Cerebellar cortex (tissue), 1 donor: ENCODE data around the gene RIMBP3C.
"Not testable (repeated sequence)": the region's sequence is repeated elsewhere in the genome, so short reads cannot be mapped to it uniquely, and the experiment has no call there.

Experiments used
- DNase-seq: peaks from one replicate; pipeline ENCODE4 v3.0.0-alpha.2; 2015; ENCODE audit warnings: low spot score

RIMBP3C gene

DNA sequence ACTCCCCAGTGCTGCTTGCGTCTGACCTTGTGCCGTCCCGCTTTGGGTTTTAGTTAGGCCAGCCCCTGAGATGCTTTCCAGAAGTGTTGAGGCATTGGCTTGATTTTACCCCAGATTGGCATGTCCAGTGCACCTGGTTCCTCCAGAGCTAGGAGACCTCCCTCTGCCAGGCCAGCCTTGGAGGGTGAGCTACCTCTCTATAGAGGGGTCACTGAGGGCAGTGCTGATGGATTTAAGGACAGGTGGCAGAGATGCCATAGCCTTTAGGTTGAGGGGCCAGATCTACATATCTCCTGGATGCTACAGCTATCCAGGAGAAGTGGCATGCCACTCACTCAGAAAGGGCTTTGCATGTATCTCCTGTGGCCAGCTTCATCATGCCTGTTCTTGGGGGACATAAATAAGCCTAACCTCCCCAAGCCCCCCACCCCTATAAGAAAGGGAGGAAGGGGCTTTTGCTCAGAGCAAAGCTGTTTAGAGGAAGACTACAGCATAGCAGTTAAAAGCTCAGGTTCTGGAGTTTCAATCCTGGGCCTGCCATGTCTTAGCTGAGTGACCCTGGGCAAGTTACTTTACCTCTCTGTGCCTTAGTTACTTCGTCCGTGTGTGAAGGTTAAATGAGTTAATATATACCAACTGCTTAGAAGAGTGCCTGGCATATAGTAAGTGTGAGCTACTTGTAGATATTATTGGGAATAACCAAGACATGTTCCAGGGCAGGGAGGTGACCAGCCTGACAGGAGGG, 22.7 kb upstream of the RIMBP3C start:
- no peak for DNase-seq

DNA sequence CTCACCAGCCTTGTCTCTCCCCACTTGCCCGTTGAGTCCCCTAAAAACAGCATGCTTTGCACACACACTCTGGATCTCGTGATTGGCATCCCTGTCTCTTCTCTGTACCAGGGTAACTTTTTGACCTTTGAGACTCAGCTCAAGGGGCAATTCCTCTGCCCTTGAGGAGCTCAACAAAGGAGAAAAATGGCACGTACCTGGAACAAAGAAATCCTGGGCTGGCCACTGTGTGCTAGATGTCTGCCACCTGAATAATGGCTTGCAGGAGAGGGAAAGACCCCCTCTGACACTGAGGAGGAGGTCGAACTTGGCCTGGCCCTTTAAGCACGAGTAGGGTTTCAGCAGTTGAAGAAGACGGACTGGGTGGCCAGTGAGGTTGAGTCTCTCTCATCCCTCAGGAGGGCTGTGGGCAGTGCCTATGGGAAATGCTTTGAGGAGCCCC, 22.1 kb upstream of the RIMBP3C start:
- no peak for DNase-seq

DNA sequence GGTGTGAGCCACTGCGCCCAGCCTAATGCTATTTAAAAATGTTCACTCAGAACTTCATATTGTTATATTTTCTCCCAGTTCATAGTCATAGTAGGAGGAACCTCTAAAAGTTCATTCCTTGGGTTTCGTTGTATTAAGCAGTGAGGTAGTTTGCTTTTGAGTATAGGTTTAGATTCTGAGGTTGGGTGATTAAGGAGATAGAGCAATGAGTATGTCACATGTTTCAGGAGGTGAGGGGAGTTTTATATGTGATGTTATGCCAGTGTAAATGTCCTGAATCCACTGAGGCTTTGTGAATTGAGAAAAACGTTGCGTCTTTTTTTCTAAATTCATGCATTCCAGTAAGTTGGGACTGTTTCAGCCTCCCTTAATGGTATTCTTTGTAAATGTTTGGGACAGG, 20.4 kb upstream of the RIMBP3C start:
- DNase-seq = no peak

DNA sequence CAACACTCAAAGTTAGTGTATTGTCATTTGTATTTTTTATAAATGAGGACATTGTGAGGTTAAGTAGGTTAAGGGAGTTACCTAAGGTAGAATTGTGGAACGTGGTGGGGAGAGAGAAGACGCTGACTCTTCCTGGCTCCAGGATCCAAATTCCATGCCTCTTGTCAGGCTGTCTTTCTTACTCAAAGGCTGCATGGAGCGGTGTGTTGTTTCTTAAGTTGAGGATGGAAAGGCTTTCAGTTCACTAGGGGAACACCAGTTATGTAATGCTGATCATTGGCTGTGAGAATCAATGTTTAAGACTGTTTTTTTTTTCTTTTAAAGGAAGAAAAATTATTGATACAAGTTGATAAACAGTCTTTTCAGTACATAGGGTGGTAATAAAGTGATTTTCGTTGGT, 19.1 kb upstream of the RIMBP3C start:
- no peak for DNase-seq

DNA sequence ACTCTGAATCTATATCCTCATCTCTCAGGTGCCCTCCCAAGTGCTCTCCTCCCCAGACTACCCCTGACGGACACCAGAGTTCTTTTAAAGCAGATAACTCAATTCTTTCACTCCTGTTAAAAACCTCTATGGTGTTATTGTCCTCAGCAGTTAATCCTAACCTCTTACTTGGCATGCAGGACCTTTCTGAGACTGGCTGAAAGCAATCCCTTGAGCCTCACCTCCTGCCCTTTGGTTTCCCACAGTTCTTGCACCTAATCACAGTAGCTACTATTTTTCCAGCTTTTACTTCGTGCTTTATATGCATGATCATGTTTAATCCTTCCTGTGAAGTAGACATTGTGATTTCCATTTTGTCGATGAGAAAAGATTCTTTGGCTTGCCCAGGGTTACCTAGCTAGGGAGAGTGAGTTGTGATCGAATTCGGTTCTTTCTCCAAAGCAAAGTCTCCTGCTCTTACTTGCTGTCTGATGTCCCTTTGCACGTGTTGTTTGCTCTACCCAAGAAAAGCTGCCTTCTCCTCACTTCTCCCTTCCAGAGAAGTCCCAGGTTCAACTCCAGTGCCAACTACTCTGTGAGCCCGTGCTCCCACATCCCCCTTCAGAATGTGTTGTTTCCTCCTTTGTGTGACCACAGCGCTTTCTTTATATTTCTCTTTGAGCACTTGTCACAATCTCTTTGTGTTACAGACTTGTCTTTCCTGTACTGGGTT, 18.4 kb upstream of the RIMBP3C start:
- DNase-seq = no peak

DNA sequence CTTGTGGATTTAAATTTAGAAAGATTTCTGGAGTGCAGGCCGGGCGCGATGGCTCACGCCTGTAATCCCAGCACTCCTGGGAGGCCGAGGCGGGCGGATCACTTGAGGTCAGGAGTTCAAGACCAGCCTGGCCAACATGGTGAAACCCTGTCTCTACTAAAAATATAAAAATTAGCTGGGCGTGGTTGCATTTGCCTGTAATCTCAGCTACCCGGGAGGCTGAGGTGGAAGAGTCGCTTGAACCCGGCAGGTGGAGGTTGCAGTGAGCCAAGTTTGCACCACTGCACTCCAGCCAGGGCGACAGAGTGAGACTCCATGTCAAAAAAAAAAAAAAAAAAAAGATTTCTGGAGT, 17.8 kb upstream of the RIMBP3C start:
- not testable (repeated sequence) for DNase-seq

DNA sequence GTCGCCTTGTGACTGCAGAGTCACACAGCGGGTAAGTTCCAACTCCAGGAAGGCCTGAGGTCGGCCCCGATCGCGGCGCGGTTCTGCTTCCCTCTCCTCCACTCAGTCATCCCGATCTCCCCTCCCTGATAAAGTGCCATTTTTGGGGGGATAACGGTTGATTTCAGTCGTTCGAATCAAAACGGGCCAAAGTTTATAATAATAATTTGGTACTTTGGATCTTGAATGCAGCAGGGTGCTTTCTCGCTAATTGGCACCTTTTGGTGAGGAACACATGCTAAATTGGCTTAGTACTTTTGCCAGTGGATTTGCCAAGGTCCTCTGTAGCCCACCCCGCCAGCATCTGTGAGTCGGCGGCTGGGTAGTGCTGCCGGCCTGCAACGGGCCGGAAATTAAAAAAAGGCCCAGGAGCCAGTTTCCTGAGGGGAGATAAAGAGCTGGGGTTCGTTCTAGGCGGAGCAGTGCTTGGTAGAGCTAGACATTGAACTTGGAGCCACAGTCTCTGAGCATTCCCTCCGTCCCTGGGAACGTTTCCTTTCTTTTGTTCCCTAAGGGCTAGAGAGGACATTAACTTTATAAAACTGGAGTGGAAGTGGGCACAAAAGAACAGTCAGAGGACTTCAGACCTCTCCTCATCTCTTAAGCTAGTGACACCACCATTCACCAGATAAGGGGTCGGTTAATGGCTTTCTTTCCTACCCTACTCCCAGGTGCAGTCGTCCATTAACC, 17.2 kb upstream of the RIMBP3C start:
- DNase-seq = peak; percentile 16

DNA sequence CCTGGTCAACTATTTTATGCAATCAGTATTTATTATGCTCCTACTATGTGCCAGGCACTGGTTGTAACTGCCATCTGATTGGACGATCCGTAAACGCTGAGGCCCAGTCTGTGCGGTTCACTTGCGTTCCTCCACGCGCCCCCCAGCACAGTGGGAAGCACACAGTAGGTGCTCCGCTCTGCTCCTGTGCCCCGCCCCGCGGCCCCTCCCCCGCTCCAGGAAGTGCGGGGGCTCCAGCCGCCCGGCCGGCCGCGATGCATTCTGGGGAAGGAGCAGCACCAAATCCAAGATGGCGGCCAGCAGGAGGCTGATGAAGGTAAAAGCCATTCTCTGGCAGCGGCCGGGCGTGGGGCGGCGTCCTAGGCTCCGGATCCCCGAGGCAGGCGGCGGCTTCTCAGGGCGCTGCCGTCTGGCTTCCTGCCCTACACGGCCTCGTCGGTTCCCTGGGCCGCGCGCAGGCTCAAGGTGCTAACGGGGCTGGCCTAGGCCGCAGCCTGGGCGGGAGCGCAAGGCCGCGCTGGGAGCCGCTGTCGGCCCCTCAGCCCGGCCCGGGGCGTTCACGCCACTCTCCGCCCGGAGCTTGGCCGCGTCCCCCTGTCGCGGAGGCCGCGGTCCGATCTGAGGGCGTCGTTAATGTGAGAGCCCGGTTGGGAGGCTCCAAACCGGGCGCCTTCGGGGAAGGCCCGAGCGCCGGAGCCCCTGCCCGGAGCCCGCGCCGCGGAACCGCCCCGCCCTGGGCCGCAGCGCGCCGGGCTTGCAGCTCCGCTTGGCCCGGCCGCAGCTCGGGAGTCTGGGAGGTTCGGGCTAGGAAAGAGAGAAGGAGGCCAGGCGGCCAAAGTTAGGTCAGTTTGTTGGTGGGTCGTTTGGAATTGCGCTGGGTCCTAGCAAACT, 16.4 kb upstream of the RIMBP3C start, which contains the start of gene UBE2L3:
TSS of gene UBE2L3 (plus strand) at position 259 of the 891 bp plus-strand sequence. CDS start at position 290, 31 bp downstream.
- DNase-seq = peak; percentile 78

DNA sequence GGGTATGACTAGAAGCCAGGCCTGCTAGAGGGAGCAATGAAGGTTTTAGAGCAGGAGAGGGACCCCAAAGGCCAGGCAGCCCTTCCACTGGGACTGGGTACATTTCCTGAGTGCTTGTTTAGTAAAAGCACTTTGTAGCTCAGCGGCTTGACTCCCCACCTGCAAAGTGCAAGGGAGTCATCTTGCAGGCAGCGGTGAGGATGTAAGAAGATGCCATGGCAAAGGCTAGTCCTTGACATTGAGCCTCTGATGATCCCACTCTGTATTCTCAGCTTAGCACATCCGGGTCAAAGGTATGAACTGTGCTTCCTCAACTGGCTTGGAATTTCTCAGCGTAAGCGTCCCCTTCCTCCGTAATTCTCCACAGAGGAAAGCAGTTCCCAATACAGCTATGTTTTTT, 13.2 kb upstream of the RIMBP3C start:
- DNase-seq = no peak

DNA sequence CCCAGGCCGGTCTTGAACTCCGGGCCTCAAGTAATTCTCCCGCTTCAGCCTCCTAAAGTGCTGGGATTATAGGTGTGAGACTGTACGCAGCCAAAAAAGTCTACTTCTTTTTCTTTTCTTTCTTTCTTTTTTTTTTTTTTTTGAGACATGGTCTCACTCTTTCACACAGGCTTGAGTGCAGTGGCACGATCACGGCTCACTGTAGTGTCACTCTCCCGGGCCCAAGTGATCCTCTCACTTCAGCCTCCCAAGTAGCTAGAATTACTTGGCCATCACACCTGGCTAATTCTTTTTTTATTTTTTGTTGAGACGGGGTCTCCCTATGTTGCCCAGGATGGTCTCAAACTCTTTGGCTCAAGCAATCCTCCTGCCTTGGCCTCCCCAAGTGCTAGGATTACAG, 12.7 kb upstream of the RIMBP3C start:
- DNase-seq = no peak

DNA sequence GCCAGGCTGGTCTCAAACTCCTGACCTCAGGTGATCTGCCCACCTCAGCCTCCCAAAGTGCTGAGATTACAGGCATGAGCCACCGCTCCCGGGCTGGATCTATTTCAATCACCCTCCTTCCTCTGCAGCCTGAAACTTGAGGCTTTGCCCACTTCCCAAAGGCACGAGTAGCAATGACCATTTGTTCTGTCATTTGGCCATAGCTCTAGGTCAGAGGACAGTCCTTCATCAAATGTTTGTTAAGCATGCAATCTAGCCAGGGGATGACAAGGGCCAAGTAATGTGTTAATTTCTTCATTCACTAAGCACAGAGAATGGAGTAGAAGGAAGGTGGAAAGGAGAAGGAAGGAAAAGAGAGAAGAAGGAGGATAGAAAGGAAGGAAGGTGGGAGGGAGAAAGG, 9.4 kb upstream of the RIMBP3C start:
- not testable (repeated sequence) for DNase-seq

DNA sequence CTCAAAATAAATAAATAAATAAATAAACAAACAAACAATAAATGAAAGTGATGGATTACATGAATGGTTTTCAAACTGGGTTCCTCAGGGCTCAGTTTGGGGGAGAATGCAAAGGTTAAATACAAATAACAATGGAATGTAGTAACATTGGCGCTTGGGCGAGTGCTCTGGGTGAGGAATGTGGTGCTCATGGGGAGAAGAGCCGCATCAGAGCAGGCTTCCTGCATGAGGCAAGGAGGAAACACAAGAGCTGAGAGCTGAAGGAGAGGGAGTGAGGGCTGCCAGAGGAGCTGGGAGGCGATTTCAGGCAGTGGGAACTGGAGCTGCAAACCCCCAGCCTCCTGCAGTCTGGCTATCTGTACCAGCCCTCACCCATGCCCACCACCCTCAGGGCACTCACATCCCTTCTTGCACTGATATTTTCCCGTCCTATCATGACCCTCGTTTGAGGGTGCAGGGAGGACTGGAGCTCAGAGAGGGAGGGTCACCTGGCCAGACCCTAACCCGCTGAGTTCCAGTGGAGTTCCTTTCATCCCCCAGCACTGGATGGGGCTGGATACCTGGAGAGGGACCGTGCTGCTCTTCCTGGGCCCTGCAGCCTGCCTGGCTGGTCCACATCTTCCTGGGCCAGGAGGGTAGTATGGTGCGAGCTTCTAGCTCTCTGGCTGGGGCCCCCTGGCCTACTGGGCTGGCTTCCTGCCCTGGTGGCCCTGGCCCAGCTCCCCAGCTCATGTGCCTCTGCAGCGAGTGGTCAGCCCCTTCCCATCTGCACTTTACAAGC, 8.3 kb upstream of the RIMBP3C start:
- DNase-seq = not testable (repeated sequence)

DNA sequence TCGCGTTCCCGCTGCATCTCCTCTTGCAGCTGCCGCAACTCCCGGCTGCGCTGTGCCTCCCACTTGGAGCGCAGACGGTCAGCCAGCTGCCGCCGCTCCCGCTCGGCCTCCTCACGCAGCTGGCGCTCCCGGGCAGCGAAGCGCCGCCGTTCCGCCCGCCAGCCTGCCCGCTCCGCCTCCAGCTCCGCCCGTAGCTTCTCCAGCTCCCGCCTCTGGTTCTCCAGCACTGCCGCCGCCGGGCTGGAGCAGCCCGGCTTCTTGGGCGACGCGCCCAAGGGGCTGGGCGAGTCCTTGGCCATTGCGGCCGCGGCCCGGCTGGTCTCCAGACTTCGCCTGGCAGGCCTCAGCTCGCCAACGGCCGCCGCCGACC, 598 bp downstream of the RIMBP3C start:
- DNase-seq = not testable (repeated sequence)

DNA sequence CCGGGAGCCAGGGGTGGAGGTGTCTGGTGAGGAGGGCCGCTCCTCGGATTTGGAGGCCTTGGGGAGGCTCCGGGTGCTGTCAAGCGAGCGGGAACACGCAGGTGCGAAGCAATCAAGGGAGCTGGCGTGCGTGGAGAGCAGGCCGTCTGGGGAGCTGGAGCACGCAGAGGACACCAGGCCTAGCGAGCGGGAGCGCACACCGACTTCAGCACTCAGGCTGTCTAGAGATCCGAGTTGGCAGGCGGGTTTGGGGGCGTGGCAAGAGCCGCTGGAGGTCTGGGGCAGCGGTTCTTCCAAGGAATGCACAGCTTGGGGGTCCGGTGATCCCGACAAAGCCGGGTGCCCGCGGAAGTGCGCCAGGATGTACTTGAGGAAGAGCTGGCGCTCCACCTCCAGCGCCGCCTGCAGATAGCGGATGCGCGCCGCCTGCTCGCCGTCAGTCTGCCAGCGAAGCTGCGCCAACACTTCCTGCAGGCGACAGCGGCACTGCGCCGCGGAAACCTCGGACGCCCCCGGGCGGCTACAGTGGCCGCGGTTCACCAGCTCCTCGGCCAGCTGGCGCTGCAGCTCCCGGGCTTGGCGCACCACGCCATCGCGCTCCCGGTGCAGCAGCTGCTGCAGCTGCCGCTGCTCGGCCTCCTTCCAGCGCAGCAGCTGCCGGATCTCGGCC, 1.1 kb downstream of the RIMBP3C start:
- not testable (repeated sequence) for DNase-seq

DNA sequence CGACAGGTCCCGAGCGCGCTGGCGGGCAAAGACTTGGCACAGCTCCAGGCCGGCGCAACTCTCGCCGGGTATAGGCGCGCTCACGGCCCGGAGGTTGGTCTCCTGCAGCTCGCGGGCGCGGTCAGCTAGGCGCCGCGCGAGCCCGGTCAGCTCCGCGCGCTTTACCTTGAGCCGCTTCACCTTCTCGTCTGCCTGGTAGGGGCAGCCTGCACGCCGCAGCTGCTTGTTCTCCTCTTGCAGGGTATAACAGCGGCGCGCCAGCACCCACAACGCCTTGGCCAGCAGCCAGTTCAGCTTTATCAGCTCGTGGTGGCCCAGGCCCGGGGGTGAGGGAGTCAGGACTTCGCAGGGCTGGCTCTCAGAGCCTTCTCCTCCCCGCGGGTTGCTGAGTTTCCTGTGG, 1.7 kb downstream of the RIMBP3C start:
- not testable (repeated sequence) for DNase-seq

DNA sequence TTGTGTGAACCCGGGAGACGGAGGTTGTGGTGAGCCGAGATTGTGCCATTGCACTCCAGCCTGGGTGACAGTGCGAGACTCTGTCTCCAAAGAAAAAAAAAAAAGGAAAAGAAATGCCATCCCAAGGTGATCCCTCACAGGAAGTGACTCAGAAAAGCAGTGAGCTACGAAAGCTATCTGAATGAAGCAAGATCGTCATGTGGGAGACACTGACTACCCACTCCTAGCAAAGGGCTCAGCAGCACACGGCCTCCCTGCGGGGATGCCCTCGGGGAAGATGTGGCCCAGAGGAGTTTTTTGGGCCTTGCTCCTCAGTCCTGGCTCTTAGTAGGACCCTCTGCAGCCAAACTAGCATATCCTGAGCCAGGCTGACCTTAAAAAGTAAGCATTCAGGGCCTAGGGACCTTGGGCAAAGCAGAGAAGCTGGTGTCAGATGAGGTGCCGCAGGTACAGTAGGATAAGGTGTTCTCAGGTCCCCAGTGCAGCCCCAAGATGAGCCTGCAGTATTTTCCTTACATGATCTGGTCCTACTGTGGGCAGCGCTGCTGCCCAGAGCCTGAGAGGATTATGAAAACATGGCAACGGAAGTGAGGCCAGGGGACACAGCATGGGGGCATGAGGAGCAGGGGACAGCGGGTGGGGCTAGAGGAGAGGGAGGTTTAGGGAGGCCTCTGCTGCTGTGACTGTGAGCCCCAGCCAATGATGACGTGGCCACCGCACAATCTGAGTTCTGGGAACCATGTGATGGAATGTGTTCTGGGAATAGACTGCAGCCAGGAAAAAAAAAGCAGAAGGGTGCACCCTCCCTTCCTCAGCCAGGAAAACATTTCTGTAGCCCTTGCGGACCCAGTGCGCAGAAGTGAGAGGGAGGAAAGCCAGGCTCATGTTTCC, 6.6 kb downstream of the RIMBP3C start:
- not testable (repeated sequence) for DNase-seq

DNA sequence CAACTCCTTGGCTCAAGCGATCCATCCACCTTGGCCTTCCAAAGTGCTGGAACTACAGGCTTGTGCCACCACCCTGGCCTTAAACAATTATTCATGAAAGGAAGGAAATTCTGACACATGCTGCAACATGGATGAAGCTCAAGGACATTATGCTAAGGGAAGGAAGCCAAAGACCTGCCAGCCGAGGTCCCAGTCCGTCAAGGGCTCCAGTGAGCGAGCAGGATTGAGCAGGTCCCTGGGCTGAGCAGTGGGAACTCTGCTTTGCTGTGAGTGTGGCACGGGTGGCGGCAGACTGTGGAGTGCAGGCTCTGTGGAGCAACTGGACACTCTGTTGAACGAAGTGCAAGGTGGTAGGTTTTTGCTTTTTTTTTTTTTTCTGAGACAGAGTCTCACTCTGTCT, 11.4 kb downstream of the RIMBP3C start:
- not testable (repeated sequence) for DNase-seq

DNA sequence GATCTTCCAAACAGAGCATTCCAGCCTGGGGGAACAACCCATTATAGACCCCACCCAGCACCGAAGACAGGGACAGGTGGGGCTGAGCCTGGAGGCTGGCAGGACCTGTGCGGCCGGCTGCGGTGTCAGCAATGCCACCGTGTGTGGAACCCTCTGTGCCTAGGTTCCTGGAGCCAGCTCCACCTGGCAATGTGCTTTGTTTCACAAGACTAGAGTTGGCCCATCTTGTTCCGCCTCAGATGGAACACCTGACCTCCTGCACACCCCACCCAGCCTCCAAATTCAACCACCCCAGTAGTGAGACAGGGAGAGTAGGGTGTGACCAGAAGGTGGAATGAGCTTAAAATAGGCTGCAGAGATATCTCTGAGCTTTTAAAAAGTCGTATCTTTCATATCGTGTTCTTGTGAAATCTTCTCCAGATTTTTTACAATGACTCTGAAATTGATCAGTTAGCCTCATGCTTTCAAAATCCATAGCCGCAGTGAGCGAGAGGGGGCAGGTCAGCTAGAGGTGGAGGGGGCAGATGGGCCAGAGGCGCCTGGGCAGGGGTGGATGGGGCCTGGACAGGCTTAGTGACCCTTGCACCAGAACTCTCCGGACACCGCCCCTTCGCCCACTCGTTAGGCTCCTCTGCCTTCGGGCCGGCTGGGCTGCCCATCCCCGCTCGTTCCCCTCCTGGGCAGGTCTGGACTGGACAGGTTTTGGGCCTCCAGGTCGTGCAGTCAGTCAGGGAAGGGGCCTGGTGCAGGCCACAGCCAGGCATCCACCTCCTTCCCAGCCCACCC, 18.2 kb downstream of the RIMBP3C start:
- not testable (repeated sequence) for DNase-seq

DNA sequence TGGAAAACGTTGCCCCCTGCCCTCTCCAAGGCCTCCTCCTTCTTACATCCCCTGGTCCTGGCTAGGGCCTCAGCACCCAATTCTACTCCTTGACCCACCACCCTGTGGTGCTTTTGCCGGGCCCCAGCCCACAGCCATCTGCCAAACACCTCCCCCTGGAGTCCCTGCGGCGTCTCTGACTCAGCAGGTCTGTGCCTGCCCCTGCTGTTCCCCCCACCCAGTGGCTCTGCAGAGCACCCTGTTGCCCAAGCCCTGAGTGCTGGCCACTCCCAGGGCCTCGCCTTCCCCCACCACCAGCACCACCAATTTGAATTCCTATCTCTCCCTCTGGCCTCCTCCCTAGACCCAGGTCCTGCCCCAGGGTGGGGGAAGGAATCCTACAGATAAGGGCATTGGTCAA, 19.7 kb downstream of the RIMBP3C start:
- DNase-seq = not testable (repeated sequence)
